ENCODE data around the gene CAPN9. TPM values are rescaled to one million over a fixed set of nuclear protein-coding genes. Genes with fewer than 3 reads are reported as not detected.

Gene CAPN9
- total and polyA plus RNA-seq, 2 donors (not counting 3 experiments of a cell fraction or from before 2014, with no cell fraction given), result not detected

DNA sequence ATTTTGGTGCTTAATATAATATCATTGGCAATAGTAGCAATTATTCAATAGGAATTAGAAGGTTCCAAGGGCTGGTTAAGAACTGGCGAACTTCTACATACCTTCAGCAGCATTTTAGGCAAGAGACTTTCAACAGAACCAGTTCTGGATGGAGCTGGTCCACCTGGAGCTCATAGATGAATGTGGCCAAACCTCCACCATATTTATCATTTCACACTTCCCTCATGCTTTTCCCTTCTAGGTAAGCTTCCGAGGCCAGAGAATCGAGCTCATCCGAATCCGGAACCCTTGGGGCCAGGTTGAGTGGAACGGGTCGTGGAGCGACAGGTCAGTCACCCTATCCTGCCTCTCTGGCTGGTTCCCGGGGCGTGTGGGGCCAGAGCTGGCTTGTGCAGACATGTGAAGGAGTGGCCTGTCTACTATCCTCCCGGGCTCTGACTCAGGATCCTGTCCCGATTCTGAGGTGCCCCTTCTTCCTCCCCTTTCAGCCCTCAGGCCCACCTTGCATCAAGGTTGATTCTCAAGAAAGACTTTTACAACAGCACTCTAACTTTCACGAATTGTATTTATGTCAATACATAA lies 24.7 kb downstream of the CAPN9 start:
- FAIRE-seq (no peak), DNase-seq (ENCODE audit: low read depth, low spot score) (no peak)
- intact Hi-C loops (cut with micrococcal nuclease), result loop anchor here (5.0 kb wide), 1 partner anchor 130 kb away; the partner anchor contains the start of gene COG2
- no peak for TF ChIP-seq MYC (IDR thresholded peaks at IDR 0.05; ENCODE audit: low read depth, low read length)
- TF ChIP-seq FOS (IDR thresholded peaks at IDR 0.05; ENCODE audit: borderline replicate concordance, insufficient read depth, low read length), result no peak
- TF ChIP-seq POLR2AphosphoS5 (IDR thresholded peaks at IDR 0.05; ENCODE audit: insufficient read depth, low read depth, low read length), result no peak
- TF ChIP-seq, protein P1, sequence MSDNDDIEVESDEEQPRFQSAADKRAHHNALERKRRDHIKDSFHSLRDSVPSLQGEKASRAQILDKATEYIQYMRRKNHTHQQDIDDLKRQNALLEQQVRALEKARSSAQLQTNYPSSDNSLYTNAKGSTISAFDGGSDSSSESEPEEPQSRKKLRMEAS (IDR thresholded peaks at IDR 0.05; ENCODE audit: insufficient read depth, insufficient read length), result no peak
- TF ChIP-seq EZH2 (IDR thresholded peaks at IDR 0.05; ENCODE audit: borderline replicate concordance, low read depth, low read length, severe bottlenecking), result no peak
- TF ChIP-seq, protein P2, sequence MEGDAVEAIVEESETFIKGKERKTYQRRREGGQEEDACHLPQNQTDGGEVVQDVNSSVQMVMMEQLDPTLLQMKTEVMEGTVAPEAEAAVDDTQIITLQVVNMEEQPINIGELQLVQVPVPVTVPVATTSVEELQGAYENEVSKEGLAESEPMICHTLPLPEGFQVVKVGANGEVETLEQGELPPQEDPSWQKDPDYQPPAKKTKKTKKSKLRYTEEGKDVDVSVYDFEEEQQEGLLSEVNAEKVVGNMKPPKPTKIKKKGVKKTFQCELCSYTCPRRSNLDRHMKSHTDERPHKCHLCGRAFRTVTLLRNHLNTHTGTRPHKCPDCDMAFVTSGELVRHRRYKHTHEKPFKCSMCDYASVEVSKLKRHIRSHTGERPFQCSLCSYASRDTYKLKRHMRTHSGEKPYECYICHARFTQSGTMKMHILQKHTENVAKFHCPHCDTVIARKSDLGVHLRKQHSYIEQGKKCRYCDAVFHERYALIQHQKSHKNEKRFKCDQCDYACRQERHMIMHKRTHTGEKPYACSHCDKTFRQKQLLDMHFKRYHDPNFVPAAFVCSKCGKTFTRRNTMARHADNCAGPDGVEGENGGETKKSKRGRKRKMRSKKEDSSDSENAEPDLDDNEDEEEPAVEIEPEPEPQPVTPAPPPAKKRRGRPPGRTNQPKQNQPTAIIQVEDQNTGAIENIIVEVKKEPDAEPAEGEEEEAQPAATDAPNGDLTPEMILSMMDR (IDR thresholded peaks at IDR 0.05; ENCODE audit: extremely low read depth in 1 of 2, insufficient read depth in 1 of 2, low read depth in 1 of 2, low read length in 2 of 2), result no peak
- no peak for TF ChIP-seq POLR2A (IDR thresholded peaks at IDR 0.05; ENCODE audit: low read depth, low read length)
- no peak for TF ChIP-seq GATA2 (IDR thresholded peaks at IDR 0.05; ENCODE audit: insufficient read depth, insufficient read length, low read depth, low read length)
- no peak for TF ChIP-seq JUN (IDR thresholded peaks at IDR 0.05; ENCODE audit: borderline replicate concordance, insufficient read depth, insufficient read length, low read depth)
- CTCF ChIA-PET, result no interaction called here
- no peaks in the 10 kb centered on the region for H4K20me1 ChIP-seq (replicated peaks; ENCODE audit: control insufficient read depth, extremely low read depth, insufficient read depth, low read length)
- H3K9ac ChIP-seq (replicated peaks; ENCODE audit: extremely low read depth, insufficient read depth, low read length), result no peak overlapping the region
- no peak overlapping the region for H3K4me2 ChIP-seq (ENCODE audit: insufficient read depth, low read length)
- H3K9me3 ChIP-seq (replicated peaks; ENCODE audit: control insufficient read depth, insufficient read depth, low read length), result no peaks in the 10 kb centered on the region
- H3K27me3 ChIP-seq (ENCODE audit: control insufficient read depth in 2 of 2, insufficient read depth in 2 of 2, low read length in 2 of 2), result no peaks in the 10 kb centered on the region
- no peaks in the 10 kb centered on the region for H3K9me1 ChIP-seq (replicated peaks; ENCODE audit: control insufficient read depth, extremely low read depth, insufficient read depth, low read length)
- no TSS peak for BruUV-seq (replicated peaks)
- H3K36me3 ChIP-seq (ENCODE audit: control insufficient read depth in 2 of 2, extremely low read depth in 1 of 2, insufficient read depth in 2 of 2, low read length in 2 of 2), result no peaks in the 10 kb centered on the region
- no peaks in the 10 kb centered on the region for H3K4me1 ChIP-seq (ENCODE audit: control insufficient read depth, extremely low read depth, insufficient read depth, low read length)
- no peak overlapping the region for H2AFZ ChIP-seq (ENCODE audit: low read depth, low read length)
- dilution Hi-C loops (cut with MboI; ENCODE audit: extremely low pct_ligation_motif_present, low sequenced_read_pairs), result no loop called here
- no peaks in the 10 kb centered on the region for H3K79me2 ChIP-seq (ENCODE audit: control insufficient read depth, insufficient read depth, low read length)
- POLR2A ChIA-PET, result no interaction called here
- no peak overlapping the region for H3K4me3 ChIP-seq (replicated peaks in 1 of 3; ENCODE audit: insufficient read depth in 1 of 3, low read depth in 1 of 3, low read length in 3 of 3)
- H3K27ac ChIP-seq (ENCODE audit: insufficient read depth, low read depth, low read length), result no peak overlapping the region
